ENCODE data around the gene FHIT.

GRCh38 chr3:59957150-59957549, 1294.1 kb downstream of the FHIT start:
- no peak for TF ChIP-seq CTCF (IDR thresholded peaks at IDR 0.05; ENCODE audit: insufficient read depth, low read length, poor library complexity, severe bottlenecking)
- TF ChIP-seq EZH2phosphoT487 (conservative IDR thresholded peaks at IDR 0.05; ENCODE audit: low read length) = no peak
